Activated naive CD4-positive, alpha-beta T cell treated with Interleukin-2 at 50 U/mL for 16 hours (primary cell): ENCODE measurements around the gene LIN37.
"Not testable (repeated sequence)": the region's sequence is repeated elsewhere in the genome, so short reads cannot be mapped to it uniquely, and the experiment has no call there.

Experiments
- DNase-seq: peaks from one replicate; pipeline ENCODE4 v3.0.0-alpha.2; 2020

LIN37 gene

GRCh38 chr19:35720163-35720524, 28.2 kb upstream of the LIN37 start:
- DNase-seq = no peak

DNA sequence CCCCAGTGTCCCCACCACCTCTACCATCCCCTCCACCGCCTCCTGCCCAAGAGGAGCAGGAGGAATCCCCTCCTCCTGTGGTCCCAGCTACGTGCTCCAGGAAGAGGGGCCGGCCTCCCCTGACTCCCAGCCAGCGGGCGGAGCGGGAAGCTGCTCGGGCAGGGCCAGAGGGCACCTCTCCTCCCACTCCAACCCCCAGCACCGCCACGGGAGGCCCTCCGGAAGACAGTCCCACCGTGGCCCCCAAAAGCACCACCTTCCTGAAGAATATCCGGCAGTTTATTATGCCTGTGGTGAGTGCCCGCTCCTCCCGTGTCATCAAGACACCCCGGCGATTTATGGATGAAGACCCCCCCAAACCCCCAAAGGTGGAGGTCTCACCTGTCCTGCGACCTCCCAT, 27.7 kb upstream of the LIN37 start:
- no peak for DNase-seq

DNA sequence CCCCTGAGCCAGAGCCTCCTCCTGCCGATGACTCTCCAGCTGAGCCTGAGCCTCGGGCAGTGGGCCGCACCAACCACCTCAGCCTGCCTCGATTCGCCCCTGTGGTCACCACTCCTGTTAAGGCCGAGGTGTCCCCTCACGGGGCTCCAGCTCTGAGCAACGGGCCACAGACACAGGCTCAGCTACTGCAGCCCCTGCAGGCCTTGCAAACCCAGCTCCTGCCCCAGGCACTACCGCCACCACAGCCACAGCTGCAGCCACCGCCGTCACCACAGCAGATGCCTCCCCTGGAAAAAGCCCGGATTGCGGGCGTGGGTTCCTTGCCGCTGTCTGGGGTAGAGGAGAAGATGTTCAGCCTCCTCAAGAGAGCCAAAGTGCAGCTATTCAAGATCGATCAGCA, 27.0 kb upstream of the LIN37 start:
- no peak for DNase-seq

- no peak for DNase-seq
Measured at GRCh38 chr19:35722461-35722860, 25.9 kb upstream of the LIN37 start.

- no peak for DNase-seq
Measured at GRCh38 chr19:35722897-35723296, 25.5 kb upstream of the LIN37 start.

DNA sequence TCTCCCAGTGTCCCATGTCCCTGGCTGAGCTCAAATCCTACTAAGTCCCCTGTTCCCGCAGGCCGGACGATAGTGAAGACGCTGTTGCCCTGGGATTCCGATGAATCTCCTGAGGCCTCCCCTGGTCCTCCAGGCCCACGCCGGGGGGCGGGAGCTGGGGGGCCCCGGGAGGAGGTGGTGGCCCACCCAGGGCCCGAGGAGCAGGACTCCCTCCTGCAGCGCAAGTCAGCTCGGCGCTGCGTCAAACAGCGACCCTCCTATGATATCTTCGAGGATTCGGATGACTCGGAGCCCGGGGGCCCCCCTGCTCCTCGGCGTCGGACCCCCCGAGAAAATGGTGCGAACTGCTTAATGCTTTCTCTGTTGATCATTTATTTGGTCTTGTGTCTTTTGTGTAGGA, 24.7 kb upstream of the LIN37 start:
- no peak for DNase-seq

DNA sequence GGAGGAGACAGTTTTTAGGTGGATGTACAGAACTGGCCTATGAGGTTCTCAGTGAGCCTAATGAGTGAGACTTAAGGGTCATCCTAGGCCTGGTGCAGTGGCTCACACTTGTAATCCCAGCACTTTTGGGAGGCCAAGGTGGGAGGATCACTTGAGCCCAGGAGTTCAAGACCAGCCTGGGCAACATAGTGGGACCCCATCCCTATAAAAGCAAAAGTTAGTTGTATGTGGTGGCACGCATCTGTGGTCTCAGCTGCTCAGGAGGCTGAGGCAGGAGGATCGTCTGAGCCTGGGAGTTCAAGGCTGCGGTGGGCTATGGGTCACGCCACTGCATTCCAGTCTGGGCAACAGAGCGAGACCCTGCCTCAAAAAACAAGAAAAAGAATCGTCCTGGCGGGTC, 24.2 kb upstream of the LIN37 start:
- DNase-seq = not testable (repeated sequence)

DNA sequence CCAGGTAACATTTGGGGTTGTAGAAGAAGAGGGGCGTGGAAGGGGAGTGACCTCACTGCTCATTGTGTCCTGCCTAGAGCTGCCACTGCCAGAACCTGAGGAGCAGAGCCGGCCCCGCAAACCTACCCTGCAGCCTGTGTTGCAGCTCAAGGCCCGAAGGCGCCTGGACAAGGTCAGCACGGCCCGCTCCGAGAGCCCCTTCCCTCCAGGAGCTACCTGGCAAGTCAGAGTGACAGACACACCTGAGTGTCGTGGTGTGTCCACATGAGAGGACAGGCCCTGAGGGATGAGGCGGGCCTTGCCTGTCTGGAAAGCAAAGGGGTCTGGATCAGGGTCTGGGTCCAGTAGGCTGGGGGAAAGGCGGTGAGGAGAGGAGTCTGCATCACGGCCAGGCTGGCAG, 23.8 kb upstream of the LIN37 start:
- no peak for DNase-seq

DNA sequence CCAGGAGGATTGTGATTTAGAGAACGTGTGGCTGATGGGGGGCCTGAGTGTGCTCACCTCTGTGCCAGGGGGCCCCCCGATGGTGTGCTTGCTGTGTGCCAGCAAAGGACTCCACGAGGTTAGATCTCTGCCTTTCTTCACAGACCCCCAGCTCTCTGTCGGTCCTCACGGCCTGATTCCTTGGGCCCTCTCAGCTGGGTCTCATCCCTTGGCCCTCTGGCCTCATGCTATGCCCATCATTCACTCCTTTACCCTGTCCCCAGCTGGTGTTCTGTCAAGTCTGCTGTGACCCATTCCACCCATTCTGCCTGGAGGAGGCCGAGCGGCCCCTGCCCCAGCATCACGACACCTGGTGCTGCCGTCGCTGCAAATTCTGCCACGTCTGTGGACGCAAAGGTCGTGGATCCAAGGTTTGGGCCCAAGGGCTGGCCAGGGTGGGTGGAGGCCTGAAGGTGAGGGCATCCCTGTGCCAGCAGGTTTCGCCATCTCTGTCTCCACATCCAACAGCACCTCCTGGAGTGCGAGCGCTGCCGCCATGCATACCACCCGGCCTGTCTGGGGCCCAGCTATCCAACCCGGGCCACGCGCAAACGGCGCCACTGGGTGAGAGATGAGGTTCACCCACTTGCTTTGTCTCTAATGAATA, 23.0 kb upstream of the LIN37 start:
- DNase-seq = no peak

DNA sequence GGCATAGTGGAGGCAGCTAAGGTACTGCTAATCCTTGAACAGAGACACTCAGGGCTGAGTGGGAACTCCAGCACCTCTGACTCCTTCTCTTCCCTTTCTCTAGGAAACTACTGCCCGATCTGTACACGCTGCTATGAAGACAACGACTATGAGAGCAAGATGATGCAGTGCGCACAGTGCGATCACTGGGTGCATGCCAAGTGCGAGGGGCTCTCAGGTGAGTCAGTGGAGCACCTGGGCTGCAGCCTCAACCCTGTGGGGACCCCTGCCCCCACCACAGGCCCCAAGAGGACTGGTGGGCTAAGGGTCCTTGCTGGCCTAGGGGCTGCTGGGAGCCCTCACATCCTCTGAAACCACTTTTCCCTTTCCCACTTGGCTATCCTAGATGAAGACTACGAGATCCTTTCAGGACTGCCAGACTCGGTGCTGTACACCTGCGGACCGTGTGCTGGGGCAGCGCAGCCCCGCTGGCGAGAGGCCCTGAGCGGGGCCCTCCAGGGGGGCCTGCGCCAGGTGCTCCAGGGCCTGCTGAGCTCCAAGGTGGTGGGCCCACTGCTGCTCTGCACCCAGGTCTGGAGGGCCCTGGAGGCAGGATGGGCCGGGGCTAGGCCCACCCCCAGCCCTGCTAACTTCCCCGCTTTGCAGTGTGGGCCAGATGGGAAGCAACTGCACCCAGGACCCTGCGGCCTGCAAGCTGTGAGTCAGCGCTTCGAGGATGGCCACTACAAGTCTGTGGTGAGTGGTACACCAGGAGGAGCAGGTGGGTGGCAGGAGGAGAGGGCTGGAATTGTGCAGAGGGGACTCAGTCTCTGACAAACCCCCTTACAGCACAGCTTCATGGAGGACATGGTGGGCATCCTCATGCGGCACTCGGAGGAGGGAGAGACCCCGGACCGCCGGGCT, 21.1 kb upstream of the LIN37 start:
- DNase-seq = no peak

- DNase-seq = no peak
Measured at GRCh38 chr19:35727956-35728706, 20.2 kb upstream of the LIN37 start.

- DNase-seq = no peak
Measured at GRCh38 chr19:35729021-35729420, 19.4 kb upstream of the LIN37 start.

- DNase-seq = no peak
Measured at GRCh38 chr19:35729763-35730162, 18.6 kb upstream of the LIN37 start.

GRCh38 chr19:35730326-35730725, 18.1 kb upstream of the LIN37 start:
- no peak for DNase-seq

GRCh38 chr19:35731353-35731752, 17.0 kb upstream of the LIN37 start:
- DNase-seq = no peak

DNA sequence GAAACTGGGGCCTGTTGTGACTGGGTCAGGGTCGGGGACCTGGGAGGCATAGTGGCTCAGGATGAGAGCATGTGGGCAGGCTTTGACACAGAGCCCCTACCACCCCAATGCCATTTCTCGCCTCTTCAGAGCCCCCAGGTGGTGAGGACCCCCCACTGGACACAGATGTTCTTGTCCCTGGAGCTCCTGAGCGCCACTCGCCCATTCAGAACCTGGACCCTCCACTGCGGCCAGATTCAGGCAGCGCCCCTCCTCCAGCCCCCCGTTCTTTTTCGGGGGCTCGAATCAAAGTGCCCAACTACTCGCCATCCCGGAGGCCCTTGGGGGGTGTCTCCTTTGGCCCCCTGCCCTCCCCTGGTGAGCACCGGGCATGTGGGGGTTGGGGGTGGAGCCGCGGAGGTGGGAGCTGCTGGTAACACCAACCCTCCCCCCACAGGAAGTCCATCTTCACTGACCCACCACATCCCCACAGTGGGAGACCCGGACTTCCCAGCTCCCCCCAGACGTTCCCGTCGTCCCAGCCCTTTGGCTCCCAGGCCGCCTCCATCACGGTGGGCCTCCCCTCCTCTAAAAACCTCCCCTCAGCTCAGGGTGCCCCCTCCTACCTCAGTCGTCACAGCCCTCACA, 16.5 kb upstream of the LIN37 start:
- no peak for DNase-seq

DNA sequence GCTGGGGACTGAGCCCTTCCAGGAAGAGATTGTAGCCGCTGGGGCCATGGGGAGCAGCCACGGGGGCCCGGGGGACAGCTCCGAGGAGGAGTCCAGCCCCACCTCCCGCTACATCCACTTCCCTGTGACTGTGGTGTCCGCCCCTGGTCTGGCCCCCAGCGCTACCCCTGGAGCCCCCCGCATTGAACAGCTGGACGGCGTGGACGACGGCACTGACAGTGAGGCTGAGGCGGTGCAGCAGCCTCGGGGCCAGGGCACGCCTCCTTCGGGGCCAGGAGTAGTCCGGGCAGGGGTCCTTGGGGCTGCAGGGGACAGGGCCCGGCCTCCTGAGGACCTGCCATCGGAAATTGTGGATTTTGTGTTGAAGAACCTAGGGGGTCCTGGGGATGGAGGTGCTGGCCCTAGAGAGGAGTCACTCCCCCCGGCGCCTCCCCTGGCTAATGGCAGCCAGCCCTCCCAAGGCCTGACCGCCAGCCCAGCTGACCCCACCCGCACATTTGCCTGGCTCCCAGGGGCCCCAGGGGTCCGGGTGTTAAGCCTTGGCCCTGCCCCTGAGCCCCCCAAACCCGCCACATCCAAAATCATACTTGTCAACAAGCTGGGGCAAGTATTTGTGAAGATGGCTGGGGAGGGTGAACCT, 15.7 kb upstream of the LIN37 start:
- no peak for DNase-seq

GRCh38 chr19:35733180-35734125, 14.9 kb upstream of the LIN37 start:
- DNase-seq = no peak

DNA sequence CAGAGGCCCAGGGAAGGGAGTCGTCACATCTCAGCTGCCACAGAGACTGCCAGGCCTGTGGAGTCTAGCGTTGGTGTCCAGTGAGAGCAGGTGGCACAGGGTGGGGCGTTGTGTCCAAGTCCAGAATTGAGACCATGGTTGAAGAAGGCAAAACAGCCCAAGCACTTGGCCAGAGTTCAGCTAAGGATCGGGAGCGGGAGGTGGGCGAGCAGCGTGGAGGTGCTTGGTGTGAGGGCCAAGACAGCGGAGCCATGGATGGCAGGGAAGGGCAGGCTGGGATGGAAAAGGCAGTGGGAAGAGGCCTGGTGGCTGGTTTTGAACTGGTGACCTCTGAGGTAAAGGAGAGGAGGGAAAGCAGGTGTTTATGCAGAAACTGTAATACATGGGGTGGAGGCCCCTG, 14.1 kb upstream of the LIN37 start:
- no peak for DNase-seq

- DNase-seq = no peak
Measured at GRCh38 chr19:35734889-35735288, 13.5 kb upstream of the LIN37 start.
